Endothelial cell of umbilical vein (primary cell): Measurements from ENCODE around the gene INPP1. TPM values are rescaled to one million over a fixed set of nuclear protein-coding genes. Genes with fewer than 3 reads are reported as not detected.

Source experiments
- BruUV-seq: library from RNA; stranded (reverse); fragments of 400-500 nt; replicated peaks from 2 replicates; lab custom pipeline; 2021; lab: Mats Ljungman, UMichigan
- CTCF ChIA-PET: fragments of 300-600, 350-600 bp; sonication (Branson Sonifier 250); formaldehyde crosslinking; loops from one replicate; lab custom pipeline; 2021; ENCODE audit warnings: antibody characterized with exemption, inconsistent platforms; lab: Charles Lee
- POLR2A ChIA-PET: fragments of 300-600, 350-600 bp; sonication (Branson Sonifier 250); formaldehyde crosslinking; loops from one replicate; lab custom pipeline; 2021; ENCODE audit warnings: antibody characterized with exemption, inconsistent platforms; lab: Charles Lee
- DNase-seq: peaks from one replicate; pipeline ENCODE4 v3.0.0-alpha.2; 2011; ENCODE audit warnings: low read depth, low spot score
- FAIRE-seq: peaks from 2 replicates; lab custom pipeline; 2011; peaks lifted over from hg19 to GRCh38; lab: Jason Lieb, UNC
- H2AFZ ChIP-seq: 2 replicates; pipeline ENCODE4 v1.6.0; 2012; ENCODE audit warnings: low read depth, low read length, control low read depth, inconsistent platforms
- H3K27ac ChIP-seq: 2 replicates; pipeline ENCODE4 v1.5.1; 2011; ENCODE audit warnings: low read depth, mild to moderate bottlenecking, control low read depth, low read length, moderate library complexity; ENCODE audit not compliant: insufficient read depth
- H3K27me3 ChIP-seq, 2 experiments: 2 replicates each; pipeline versions ENCODE4 v1.6.0 to v1.6.1; 2011; ENCODE audit warnings: low read length in 2 of 2, mixed read lengths in 1 of 2; ENCODE audit not compliant: control insufficient read depth in 2 of 2, insufficient read depth in 2 of 2
- H3K36me3 ChIP-seq, 2 experiments: 2 replicates in 1 of 2; 3 replicates in 1 of 2; pipeline ENCODE4 v1.5.1; 2011; ENCODE audit warnings: low read length in 2 of 2, mild to moderate bottlenecking in 1 of 2, moderate library complexity in 1 of 2; ENCODE audit not compliant: control insufficient read depth in 2 of 2, insufficient read depth in 2 of 2; ENCODE audit errors: extremely low read depth in 1 of 2
- H3K4me1 ChIP-seq: 3 replicates; pipeline ENCODE4 v1.5.1; 2011; ENCODE audit warnings: mild to moderate bottlenecking, low read length; ENCODE audit not compliant: control insufficient read depth, insufficient read depth; ENCODE audit errors: extremely low read depth
- H3K4me2 ChIP-seq: 2 replicates; pipeline ENCODE4 v1.6.1; 2011; ENCODE audit warnings: low read length, control low read depth, mixed read lengths; ENCODE audit not compliant: insufficient read depth
- H3K4me3 ChIP-seq, 3 experiments: fragments of 200-600 bp in 1 of 3; sonication (generic), shearing (Covaris generic) in 1 of 3; replicated peaks in 1 of 3; 2 replicates each; pipeline ENCODE4 v1.5.1; 2011 to 2016; ENCODE audit warnings: control low read depth in 3 of 3, low read length in 3 of 3, mild to moderate bottlenecking in 2 of 3, inconsistent platforms in 1 of 3, low read depth in 1 of 3, moderate library complexity in 1 of 3; ENCODE audit not compliant: insufficient read depth in 1 of 3
- H3K79me2 ChIP-seq: 2 replicates; pipeline ENCODE4 v1.6.0; 2012; ENCODE audit warnings: low read length, inconsistent platforms; ENCODE audit not compliant: control insufficient read depth, insufficient read depth
- H3K9ac ChIP-seq: replicated peaks from 2 replicates; pipeline ENCODE3; 2011; ENCODE audit warnings: low read length, control low read depth; ENCODE audit not compliant: insufficient read depth; ENCODE audit errors: extremely low read depth
- H3K9me1 ChIP-seq: replicated peaks from 3 replicates; pipeline ENCODE4 v1.6.0; 2011; ENCODE audit warnings: mild to moderate bottlenecking, low read length; ENCODE audit not compliant: control insufficient read depth, insufficient read depth; ENCODE audit errors: extremely low read depth
- H3K9me3 ChIP-seq: replicated peaks from 2 replicates; pipeline ENCODE4 v1.5.1; 2012; ENCODE audit warnings: low read length, inconsistent platforms; ENCODE audit not compliant: control insufficient read depth, insufficient read depth
- H4K20me1 ChIP-seq: replicated peaks from 2 replicates; pipeline ENCODE3; 2011; ENCODE audit warnings: mild to moderate bottlenecking, low read length; ENCODE audit not compliant: control insufficient read depth, insufficient read depth; ENCODE audit errors: extremely low read depth
- CTCF ChIP-seq, 2 donors: IDR thresholded peaks; 1 replicate in 1 of 2; 2 replicates in 1 of 2; pipeline ENCODE4 v1.5.1; 2011; ENCODE audit warnings: low read length in 2 of 2, mild to moderate bottlenecking in 2 of 2, moderate library complexity in 2 of 2, control low read depth in 1 of 2, inconsistent platforms in 1 of 2, low read depth in 1 of 2; ENCODE audit not compliant: insufficient read depth in 1 of 2; ENCODE audit errors: extremely low read depth in 1 of 2
- EZH2 ChIP-seq: IDR thresholded peaks from 2 replicates; pipeline ENCODE4 v1.6.1; 2012; ENCODE audit warnings: borderline replicate concordance, low read depth, mild to moderate bottlenecking, moderate library complexity, low read length, inconsistent platforms; ENCODE audit not compliant: severe bottlenecking
- FOS ChIP-seq: IDR thresholded peaks from 2 replicates; pipeline ENCODE4 v1.6.1; 2011; ENCODE audit warnings: mild to moderate bottlenecking, low read length, moderate library complexity, borderline replicate concordance; ENCODE audit not compliant: insufficient read depth
- GATA2 ChIP-seq: IDR thresholded peaks from 2 replicates; pipeline ENCODE4 v1.7.0; 2011; ENCODE audit warnings: low read depth, mild to moderate bottlenecking, moderate library complexity, mixed read lengths, low read length; ENCODE audit not compliant: insufficient read length, insufficient read depth
- JUN ChIP-seq: IDR thresholded peaks from 2 replicates; pipeline ENCODE4 v1.6.1; 2011; ENCODE audit warnings: borderline replicate concordance, low read depth; ENCODE audit not compliant: insufficient read length, insufficient read depth
- MAX ChIP-seq: IDR thresholded peaks from 2 replicates; pipeline ENCODE4 v1.6.1; 2011; ENCODE audit not compliant: insufficient read depth, insufficient read length
- MYC ChIP-seq: IDR thresholded peaks from one replicate; pipeline ENCODE4 v1.6.1; 2011; ENCODE audit warnings: mild to moderate bottlenecking, low read depth, low read length
- POLR2A ChIP-seq: IDR thresholded peaks from 2 replicates; pipeline ENCODE4 v1.6.1; 2012; ENCODE audit warnings: low read depth, mild to moderate bottlenecking, control low read depth, low read length
- POLR2AphosphoS5 ChIP-seq: IDR thresholded peaks from 2 replicates; pipeline ENCODE4 v1.6.1; 2012; ENCODE audit warnings: low read depth, mild to moderate bottlenecking, control low read depth, low read length, moderate library complexity; ENCODE audit not compliant: insufficient read depth
- dilution Hi-C: fragments of 300-500 bp; cut with MboI; formaldehyde crosslinking; loops from one replicate; pipeline ENCODE4 v1.15.0; 2019; ENCODE audit warnings: low sequenced_read_pairs; ENCODE audit not compliant: extremely low pct_ligation_motif_present
- intact Hi-C: fragments of 100-400 bp; cut with micrococcal nuclease; formaldehyde crosslinking; loops from one replicate; pipeline ENCODE4 v1.10.0; 2022
- polyA plus RNA-seq, 4 experiments: library from polyadenylated mRNA; depleted of rRNA in 3 of 4; stranded (reverse) in 3 of 4; unstranded in 1 of 4; fragments of >200 nt; gene quantifications; 2 replicates each; pipeline versions ENCODE4 v1.2.1 to v1.2.3, GENCODE V29; 2011 to 2012; ENCODE audit warnings: missing spikeins in 1 of 4
- total RNA-seq: library from RNA; stranded (reverse); gene quantifications from 2 replicates; pipeline ENCODE4 v1.2.3, GENCODE V29; 2021

INPP1 gene
- total and polyA plus RNA-seq, 2 donors (not counting 3 experiments of a cell fraction or from before 2014, with no cell fraction given): 10.6 to 36.8 TPM

GRCh38 chr2:190369635-190370034 lies 26.2 kb downstream of the INPP1 start:
- TF ChIP-seq JUN: no peak
- TF ChIP-seq FOS: no peak
- no peak for TF ChIP-seq GATA2
- TF ChIP-seq POLR2AphosphoS5: no peak
- TF ChIP-seq MYC: no peak
- TF ChIP-seq MAX: no peak
- no peak for TF ChIP-seq CTCF (IDR thresholded peaks at IDR 0.05; ENCODE audit: extremely low read depth in 1 of 2, insufficient read depth in 1 of 2, low read depth in 1 of 2, low read length in 2 of 2)
- no peak for TF ChIP-seq EZH2
- TF ChIP-seq POLR2A: no peak
- Histone ChIP-seq H3K27me3 (no peaks in the 10 kb centered on the region), H3K27ac (no peak overlapping the region), H3K9me1 (no peaks in the 10 kb centered on the region), H3K36me3 (peaks cover 0 to 9% of the 10 kb centered on the region in 2 experiments), H3K9ac (no peak overlapping the region), H3K4me3 (no peak overlapping the region), H4K20me1 (peaks cover 2% of the 10 kb centered on the region), H3K4me1 (no peaks in the 10 kb centered on the region), H2AFZ (no peak overlapping the region), H3K9me3 (no peaks in the 10 kb centered on the region), H3K79me2 (no peaks in the 10 kb centered on the region), H3K4me2 (no peak overlapping the region)
- no peak for DNase-seq
- ChIA-PET CTCF (interaction anchor here (1.2 to 2.6 kb wide), 3 partner anchors 25 to 41 kb away, joined by 3 to 19 read pairs (median 5); no protein-coding TSS in a partner anchor), POLR2A (no interaction called here)
- no TSS peak for BruUV-seq
- intact Hi-C loops (no loop called here), dilution Hi-C loops (no loop called here)
- no peak for FAIRE-seq
